ENCODE results near the gene RPTOR.

DNA sequence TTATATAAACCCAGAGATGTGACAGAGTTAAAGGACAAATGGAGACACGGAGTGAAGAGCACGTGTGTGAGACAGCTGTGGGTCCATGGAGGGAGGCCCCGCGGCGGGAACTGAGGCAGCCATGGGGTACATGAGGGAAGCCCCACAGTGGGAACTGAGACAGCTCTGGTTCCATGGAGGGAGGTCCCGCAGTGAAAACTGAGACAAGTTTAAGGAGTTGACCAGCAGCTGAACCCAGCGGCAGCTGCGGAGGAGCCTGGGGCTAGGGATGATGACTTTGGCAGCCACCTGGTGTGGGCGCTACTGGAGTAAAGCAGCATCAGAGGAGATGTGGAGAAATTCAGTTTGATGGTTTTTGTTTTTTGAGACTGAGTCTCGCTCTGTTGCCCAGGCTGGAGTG, 185.1 kb downstream of the RPTOR start:
- TF ChIP-seq, protein P1, sequence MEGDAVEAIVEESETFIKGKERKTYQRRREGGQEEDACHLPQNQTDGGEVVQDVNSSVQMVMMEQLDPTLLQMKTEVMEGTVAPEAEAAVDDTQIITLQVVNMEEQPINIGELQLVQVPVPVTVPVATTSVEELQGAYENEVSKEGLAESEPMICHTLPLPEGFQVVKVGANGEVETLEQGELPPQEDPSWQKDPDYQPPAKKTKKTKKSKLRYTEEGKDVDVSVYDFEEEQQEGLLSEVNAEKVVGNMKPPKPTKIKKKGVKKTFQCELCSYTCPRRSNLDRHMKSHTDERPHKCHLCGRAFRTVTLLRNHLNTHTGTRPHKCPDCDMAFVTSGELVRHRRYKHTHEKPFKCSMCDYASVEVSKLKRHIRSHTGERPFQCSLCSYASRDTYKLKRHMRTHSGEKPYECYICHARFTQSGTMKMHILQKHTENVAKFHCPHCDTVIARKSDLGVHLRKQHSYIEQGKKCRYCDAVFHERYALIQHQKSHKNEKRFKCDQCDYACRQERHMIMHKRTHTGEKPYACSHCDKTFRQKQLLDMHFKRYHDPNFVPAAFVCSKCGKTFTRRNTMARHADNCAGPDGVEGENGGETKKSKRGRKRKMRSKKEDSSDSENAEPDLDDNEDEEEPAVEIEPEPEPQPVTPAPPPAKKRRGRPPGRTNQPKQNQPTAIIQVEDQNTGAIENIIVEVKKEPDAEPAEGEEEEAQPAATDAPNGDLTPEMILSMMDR (IDR thresholded peaks at IDR 0.05; ENCODE audit: low read length): no peak
- TF ChIP-seq EZH2 (IDR thresholded peaks at IDR 0.05; ENCODE audit: borderline replicate concordance, low read length): no peak

Data from OCI-LY1 (cell line).